GM18951 (cell line): Measurements from ENCODE around the gene SLC45A3.

Experiments
- POLR2A ChIP-seq: IDR thresholded peaks from 4 replicates; pipeline ENCODE4 v1.6.1; 2011; ENCODE audit warnings: mild to moderate bottlenecking; ENCODE audit not compliant: insufficient read length, insufficient read depth; ENCODE audit errors: extremely low read depth
- in situ Hi-C: fragments of 300-500 bp; cut with MboI; formaldehyde crosslinking; loops from one replicate; pipeline ENCODE4 v1.12.0; 2022; ENCODE audit warnings: low sequenced_read_pairs, mixed read lengths, inconsistent platforms; ENCODE audit not compliant: unreplicated experiment

The SLC45A3 gene

DNA sequence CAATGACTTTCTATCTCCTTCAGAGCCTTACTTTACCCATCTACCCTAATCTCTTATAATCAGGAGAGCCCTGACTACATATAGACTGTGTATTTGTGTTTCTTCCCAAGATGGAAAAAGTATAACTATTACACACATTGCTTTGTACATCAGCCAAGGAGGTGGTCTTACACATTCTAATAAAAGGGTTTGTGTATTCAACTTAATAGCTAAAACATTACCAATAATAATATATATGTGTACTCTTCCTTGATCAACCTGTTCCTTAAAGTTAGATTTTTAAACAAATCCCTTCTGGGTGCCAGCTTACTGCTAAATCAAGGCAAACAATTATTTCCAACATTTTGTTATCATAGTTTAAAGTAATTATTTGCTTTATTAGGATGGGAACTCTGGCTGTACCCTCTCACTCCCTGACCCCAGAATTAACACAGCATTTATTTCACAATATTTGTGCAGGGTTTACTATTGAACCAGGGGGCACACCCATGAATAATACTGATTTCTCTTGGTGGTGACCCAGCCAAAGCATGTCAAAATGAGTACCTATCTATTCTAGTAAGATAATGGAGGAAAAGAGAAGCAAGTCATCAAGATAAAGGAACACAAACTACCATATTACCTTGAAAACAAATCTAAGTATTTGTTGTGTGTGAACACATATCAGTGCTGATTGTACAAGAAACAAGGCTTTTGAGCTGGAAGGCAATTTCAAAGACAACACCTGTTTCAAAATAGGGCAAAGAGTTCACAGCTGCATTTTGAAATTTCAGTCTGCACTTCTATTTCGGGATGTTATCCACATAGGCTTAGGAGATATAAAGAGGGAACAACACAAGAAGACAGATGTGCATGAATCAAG is 30.1 kb upstream of the SLC45A3 start:
- no peak for TF ChIP-seq POLR2A

DNA sequence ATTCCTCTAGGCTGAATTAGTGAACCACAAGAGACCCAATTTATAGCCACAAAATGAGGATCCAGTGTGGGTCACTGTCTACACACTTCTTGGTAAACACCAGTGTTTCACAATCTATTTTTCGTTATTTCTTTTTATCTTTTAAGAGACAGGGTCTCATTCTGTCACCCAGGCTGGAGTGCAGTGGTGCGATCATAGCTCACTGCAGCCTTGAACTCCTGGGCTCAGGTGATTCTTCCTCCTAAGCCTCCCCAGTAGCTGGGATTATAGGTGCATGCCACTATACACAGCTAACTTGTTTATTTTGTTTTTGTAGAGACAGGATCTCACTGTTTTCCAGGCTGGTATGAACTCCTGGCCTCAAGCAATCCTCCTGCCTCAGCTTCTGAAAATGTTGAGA is 29.3 kb upstream of the SLC45A3 start:
- TF ChIP-seq POLR2A: no peak
- in situ Hi-C loops: loop anchor here (10.0 kb wide), 1 partner anchor 115 kb away; no protein-coding TSS in a partner anchor

More for the DNA sequence above, 30.1 kb upstream of the SLC45A3 start:
- in situ Hi-C loops: loop anchor here (10.0 kb wide), 1 partner anchor 116 kb away; no protein-coding TSS in a partner anchor

DNA sequence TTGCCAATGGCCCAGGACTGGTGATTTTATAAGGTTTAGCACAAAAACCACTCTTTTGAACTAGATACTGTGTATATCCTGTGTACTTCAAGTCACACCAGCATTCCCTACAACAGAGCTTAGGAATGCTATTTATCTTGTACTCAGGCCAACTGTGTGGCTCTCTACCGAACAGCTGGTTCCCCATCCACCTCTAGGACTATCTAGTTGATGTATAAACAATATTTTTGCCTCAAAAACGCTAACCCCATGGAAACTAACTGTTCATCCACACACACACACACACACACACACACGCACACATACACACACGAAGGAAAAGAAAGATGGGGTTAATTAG is 28.7 kb upstream of the SLC45A3 start:
- in situ Hi-C loops: no loop called here
- no peak for TF ChIP-seq POLR2A

DNA sequence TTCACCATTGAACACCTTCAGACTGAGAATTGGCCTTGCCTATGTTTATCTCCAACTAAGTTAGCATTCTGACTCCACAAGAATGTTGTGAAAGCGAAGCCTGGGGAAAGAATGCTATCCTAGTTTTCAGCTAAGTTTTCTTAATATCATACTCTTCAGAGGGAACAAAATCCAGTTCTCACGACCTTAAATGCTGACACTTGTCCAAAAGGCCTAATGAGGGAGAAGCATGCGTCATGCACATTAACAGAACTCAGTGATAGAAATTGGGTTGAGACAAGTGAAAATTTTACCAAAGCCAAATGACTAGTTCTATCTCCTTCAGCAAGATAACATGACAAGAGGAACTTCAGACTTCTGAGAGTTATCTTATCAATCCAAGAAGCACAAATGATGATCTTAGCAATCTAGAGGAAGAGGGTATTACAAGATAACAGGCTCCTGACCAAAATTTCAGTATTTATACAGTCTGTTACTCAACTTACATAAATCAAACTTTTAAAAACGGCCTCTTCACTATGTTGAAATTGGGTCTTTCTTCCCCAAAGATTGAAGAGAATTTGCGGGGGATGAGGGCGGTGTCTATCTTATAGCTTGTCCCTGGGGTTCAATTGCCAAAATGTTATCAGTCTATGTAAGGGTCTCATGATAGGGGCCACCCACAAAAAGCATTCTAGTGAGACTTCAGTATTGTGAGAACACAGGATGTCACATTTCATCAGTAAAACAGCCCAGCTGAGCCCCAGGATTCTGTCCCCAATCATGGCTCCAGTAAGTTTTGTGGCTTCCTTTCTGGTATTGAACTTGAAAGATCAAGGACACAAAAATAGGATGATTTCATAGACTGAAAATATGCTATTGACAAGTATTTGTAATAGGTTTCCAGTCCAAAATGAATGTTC is 26.5 kb upstream of the SLC45A3 start:
- in situ Hi-C loops: no loop called here
- TF ChIP-seq POLR2A: no peak

DNA sequence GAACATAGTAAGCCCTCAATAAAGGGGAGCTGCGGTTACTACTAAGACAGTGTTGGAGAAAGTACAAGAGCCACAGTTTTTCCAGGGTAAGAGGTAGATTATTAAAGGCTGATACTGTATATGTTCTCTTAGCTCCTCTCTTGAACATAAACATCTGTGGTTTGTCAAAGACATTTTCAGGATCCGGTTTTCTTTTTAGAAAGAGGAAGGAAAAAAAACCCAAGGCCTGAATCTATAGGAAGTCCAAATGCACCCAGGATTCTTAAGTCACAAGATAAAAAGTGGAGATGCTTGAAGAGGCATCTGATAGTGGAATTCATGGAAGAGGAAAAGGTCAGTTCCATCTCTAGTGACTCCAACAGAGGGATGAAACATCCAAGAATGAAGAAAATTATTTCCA is 24.6 kb upstream of the SLC45A3 start:
- in situ Hi-C loops: no loop called here
- TF ChIP-seq POLR2A: no peak

DNA sequence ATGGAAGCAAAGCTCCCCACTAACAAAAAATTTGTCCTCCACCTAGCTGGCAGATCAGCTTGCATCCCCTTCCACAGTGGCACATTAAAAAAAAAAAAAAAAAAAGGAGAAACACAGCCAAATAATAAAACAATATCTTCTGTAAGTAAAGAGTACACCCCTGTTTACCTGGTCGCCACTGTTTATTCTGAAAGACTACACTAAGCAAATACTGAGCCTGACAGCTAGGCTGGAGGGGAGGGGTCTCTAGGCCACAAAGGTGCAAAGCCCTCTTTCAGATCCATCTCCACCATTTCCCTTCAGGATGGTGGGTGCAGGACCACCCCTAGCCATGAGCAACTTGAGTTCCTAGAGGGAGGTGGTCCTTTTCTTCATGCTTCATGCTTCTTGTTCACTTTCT is 22.8 kb upstream of the SLC45A3 start:
- no peak for TF ChIP-seq POLR2A
- in situ Hi-C loops: no loop called here

DNA sequence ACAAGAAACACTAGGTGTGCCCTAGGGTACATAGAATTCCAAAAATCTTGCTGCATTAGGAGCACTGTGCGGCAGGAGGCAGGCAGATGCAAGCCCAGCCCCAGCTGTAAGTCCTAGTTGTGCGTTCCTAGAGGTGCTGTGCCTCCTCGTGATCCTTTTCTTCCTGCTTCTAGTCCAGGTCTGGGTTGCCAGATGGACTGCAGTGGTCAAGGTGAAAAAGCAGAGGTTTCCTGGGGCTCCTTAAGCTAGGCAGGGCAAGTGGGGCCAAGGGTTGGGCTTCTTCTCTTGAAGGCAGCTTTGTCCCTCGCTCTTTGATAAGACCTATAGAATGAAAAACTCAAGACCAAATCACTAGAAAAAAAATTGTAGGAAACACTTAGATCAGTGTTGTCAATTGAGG is 21.6 kb upstream of the SLC45A3 start:
- in situ Hi-C loops: no loop called here
- TF ChIP-seq POLR2A: no peak

DNA sequence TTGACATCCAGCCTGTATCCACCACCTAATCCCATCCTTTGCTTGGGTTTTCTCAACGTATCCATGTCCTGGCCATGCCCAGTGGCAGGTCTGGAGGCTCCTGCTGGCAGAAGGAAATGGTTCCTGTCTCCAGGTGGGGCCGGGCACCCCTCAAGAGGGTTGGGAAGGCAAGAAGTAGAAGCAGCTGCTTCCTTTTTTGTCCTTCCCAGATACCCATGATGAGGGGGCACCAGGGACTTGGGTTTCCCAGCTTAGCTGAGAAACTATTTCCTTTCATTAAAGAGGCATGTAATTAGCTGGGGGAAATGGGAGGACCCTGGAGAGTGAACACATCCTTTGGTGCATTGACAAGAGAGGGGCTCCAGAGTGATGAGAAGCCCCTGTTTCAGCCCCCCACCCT is 21.1 kb upstream of the SLC45A3 start:
- no peak for TF ChIP-seq POLR2A
- in situ Hi-C loops: no loop called here

DNA sequence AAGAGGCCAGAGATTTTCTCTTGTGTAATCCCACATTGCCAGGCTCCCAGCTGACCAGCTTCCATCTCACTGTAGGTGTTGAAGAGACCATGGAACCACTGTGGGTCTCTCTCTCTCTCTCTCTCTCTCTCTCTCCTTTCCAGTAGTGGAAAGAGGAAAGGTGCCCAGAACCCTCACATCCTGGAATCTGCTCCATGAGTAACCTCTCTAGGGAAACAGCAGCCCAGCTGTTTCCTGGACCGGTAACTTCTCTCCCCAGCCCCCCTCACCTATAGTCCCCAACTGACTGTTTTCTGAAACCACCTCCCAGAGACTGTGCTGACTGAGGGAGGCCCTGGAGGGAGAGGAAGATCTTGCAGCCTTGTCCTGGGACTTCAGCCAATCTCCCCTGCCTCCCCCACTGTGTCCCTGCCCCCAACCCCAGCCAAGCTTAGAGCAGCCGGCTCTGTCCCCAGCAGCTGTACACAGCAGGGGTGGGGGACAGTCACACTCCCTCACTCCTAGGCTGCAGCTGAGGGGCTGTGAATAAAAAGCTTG is 20.6 kb upstream of the SLC45A3 start:
- in situ Hi-C loops: no loop called here
- no peak for TF ChIP-seq POLR2A

DNA sequence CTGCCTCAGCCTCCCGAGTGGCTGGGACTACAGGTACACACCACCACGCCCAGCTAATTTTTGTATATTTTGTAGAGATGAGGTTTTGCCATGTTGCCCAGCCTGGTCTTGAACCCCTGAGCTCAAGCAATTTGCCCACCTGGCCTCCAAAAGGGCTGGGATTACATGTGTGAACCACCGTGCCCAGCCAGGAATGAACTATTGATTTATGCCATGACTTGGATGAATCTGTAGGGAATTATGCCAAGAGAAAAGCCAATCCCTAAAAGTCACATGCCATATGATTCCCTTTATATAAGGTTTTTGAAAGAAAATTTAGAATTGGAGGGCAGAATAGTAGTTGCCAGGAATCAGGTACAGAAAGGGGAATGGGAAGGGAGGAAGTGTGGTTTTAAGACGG is 19.1 kb upstream of the SLC45A3 start:
- TF ChIP-seq POLR2A: no peak
- in situ Hi-C loops: no loop called here

DNA sequence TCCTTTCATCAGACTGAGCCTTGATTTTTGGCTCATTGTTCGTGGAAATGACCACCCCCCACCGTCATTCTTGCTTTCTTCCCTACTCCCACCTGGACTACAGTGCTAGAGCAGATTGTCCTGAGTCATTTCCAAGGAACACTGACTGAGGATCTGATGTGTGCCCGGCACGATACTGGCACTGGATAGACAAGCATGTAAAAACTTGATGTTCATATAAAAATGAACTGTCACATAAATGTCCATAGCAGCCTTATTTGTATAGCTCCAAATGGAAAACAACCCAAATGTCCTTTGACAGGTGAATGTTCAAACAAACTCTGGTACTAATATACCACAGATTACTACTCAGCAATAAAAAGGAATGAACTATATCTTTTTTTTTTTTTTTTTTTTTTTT is 18.6 kb upstream of the SLC45A3 start:
- TF ChIP-seq POLR2A: no peak
- in situ Hi-C loops: no loop called here

DNA sequence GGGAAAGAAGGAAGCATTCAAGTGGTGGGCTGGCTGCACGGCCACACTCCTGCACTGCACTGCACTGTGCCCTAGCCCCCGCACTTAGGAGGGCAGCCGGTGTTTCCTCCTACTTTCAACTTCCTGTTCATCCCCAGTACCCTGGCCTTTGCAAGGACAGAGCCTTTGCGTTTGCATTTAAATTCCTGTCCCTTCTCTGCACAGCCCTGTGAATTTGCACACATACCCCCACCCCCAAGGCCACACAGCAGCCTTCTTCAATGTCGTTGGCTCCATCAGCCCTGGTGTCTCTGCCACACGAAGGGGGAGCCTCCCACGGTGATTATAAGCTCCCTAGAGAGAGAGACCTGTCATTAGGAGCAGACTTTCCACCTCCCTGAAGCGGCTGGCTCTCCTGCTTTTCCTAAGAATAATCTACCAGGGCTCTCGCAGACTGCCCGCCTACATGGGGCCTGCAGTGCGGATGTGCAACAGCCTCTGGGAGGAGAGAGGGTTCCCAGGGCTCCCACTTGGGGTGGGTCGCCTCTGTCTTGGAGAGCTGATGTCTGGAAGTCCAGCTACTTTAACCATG is 13.2 kb upstream of the SLC45A3 start:
- no peak for TF ChIP-seq POLR2A
- in situ Hi-C loops: no loop called here

DNA sequence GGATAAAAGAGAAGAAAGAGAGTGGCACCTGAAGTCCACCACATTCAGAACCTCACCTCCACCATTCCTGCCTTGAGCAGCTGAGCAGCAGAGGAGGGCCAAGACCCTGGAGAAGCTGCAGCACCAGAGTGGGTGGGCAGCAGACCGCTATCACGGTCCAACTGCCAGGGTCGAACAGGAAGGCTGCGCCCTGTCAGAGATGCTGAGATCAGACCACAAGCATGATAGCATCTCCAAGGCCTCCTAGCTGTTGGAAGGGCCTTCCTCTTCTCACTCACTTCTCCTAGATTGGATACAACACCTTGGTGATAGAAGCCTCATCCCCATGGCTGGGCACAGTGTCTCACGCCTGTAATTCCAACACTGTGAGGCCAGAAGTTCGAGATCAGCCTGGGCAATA is 12.1 kb upstream of the SLC45A3 start:
- in situ Hi-C loops: no loop called here
- TF ChIP-seq POLR2A: no peak
